ENCODE results near the gene RGL1.

Gene RGL1

GRCh38 chr1:183920651-183921050 is 115.7 kb downstream of the RGL1 start:
- no peak for DNase-seq

- DNase-seq = no peak
Measured at GRCh38 chr1:183922197-183922596, 117.3 kb downstream of the RGL1 start.

- no peak for DNase-seq
Measured at GRCh38 chr1:183925947-183926346, 121.0 kb downstream of the RGL1 start.

- no peak for DNase-seq
Measured at GRCh38 chr1:183926983-183927382, 122.1 kb downstream of the RGL1 start.

- no peak for DNase-seq
Measured at GRCh38 chr1:183931646-183932271, 126.8 kb downstream of the RGL1 start.

GRCh38 chr1:183932412-183932811 is 127.5 kb downstream of the RGL1 start:
- DNase-seq = no peak

- DNase-seq = no peak
Measured at GRCh38 chr1:183933528-183934179, 128.7 kb downstream of the RGL1 start.

- DNase-seq = no peak
Measured at GRCh38 chr1:183934314-183934713, 129.4 kb downstream of the RGL1 start.

- DNase-seq = no peak
Measured at GRCh38 chr1:183936009-183936408, 131.1 kb downstream of the RGL1 start.

- DNase-seq = no peak
Measured at GRCh38 chr1:183936791-183937190, 131.9 kb downstream of the RGL1 start.

GRCh38 chr1:183937611-183938010 is 132.7 kb downstream of the RGL1 start:
- no peak for DNase-seq

- DNase-seq = no peak
Measured at GRCh38 chr1:183941001-183941400, 136.1 kb downstream of the RGL1 start.

- DNase-seq = no peak
Measured at GRCh38 chr1:183942933-183943693, 138.2 kb downstream of the RGL1 start.

- DNase-seq = no peak
Measured at GRCh38 chr1:183945428-183946319, 140.8 kb downstream of the RGL1 start.

- DNase-seq = no peak
Measured at GRCh38 chr1:183946320-183946613, 141.3 kb downstream of the RGL1 start.

GRCh38 chr1:183947988-183948387 is 143.1 kb downstream of the RGL1 start:
- DNase-seq = no peak

- no peak for DNase-seq
Measured at GRCh38 chr1:183952101-183952500, 147.2 kb downstream of the RGL1 start.

- no peak for DNase-seq
Measured at GRCh38 chr1:183953031-183953430, 148.1 kb downstream of the RGL1 start.

- DNase-seq = no peak
Measured at GRCh38 chr1:183954496-183954895, 149.6 kb downstream of the RGL1 start.

- peak; percentile 68 for DNase-seq
Measured at GRCh38 chr1:183956559-183957188, 151.8 kb downstream of the RGL1 start.

- no peak for DNase-seq
Measured at GRCh38 chr1:183957216-183957830, 152.4 kb downstream of the RGL1 start.

GRCh38 chr1:183958958-183959357 is 154.0 kb downstream of the RGL1 start:
- DNase-seq = no peak
